ENCODE data around the gene ZHX3.

GRCh38 chr20:41256516-41256915 is 61.0 kb downstream of the ZHX3 start:
- TF ChIP-seq CTCF (IDR thresholded peaks at IDR 0.05) = no peak
- TF ChIP-seq POLR2A (IDR thresholded peaks at IDR 0.05) = no peak
